Breast epithelium (tissue), 3 donors: ENCODE measurements around the gene PGBD5.

Source experiments
- CTCF ChIP-seq, 3 donors: fragments of 450-650 bp; IDR thresholded peaks; one replicate each; pipeline ENCODE4 v1.5.1; 2016 to 2017; ENCODE audit warnings: antibody characterized with exemption in 3 of 3, mild to moderate bottlenecking in 3 of 3, moderate library complexity in 3 of 3
- POLR2A ChIP-seq: fragments of 450-650 bp; IDR thresholded peaks from one replicate; pipeline ENCODE4 v1.6.1; 2016; ENCODE audit warnings: antibody characterized with exemption, mild to moderate bottlenecking, moderate library complexity

- TF ChIP-seq CTCF (IDR thresholded peaks at IDR 0.05) = no peak
- no peak for TF ChIP-seq POLR2A
Observed at GRCh38 chr1:230288641-230289349, 137.3 kb downstream of the PGBD5 start.
